ENCODE measurements around the gene FBXL7. TPM values are rescaled to one million over a fixed set of nuclear protein-coding genes. Genes with fewer than 3 reads are reported as not detected.

FBXL7 gene
- total RNA-seq, 2 experiments from 2014 or later: not detected

GRCh38 chr5:15627647-15628046 lies 127.7 kb downstream of the FBXL7 start:
- no peaks in the 10 kb centered on the region for H3K27me3 ChIP-seq (ENCODE audit: control insufficient read depth in 1 of 2, insufficient read depth in 2 of 2, low read length in 2 of 2)
- H3K36me3 ChIP-seq (ENCODE audit: insufficient read depth, low read length): no peaks in the 10 kb centered on the region
- ChIA-PET POLR2A (no interaction called here), CTCF (no interaction called here)
- H3K4me3 ChIP-seq (ENCODE audit: low read length): no peak overlapping the region
- no peaks in the 10 kb centered on the region for H3K4me1 Mint-ChIP-seq (ENCODE audit: low read depth)
- H3K4me1 ChIP-seq (ENCODE audit: insufficient read depth, low read length): no peaks in the 10 kb centered on the region
- intact Hi-C loops (cut with DNase I, micrococcal nuclease): no loop called here
- no peak overlapping the region for H3K4me3 Mint-ChIP-seq
- peaks cover 5% of the 10 kb centered on the region for H3K9me3 Mint-ChIP-seq
- no peaks in the 10 kb centered on the region for H3K27me3 Mint-ChIP-seq
- H3K27ac Mint-ChIP-seq: no peak overlapping the region
- TF ChIP-seq, protein P1, sequence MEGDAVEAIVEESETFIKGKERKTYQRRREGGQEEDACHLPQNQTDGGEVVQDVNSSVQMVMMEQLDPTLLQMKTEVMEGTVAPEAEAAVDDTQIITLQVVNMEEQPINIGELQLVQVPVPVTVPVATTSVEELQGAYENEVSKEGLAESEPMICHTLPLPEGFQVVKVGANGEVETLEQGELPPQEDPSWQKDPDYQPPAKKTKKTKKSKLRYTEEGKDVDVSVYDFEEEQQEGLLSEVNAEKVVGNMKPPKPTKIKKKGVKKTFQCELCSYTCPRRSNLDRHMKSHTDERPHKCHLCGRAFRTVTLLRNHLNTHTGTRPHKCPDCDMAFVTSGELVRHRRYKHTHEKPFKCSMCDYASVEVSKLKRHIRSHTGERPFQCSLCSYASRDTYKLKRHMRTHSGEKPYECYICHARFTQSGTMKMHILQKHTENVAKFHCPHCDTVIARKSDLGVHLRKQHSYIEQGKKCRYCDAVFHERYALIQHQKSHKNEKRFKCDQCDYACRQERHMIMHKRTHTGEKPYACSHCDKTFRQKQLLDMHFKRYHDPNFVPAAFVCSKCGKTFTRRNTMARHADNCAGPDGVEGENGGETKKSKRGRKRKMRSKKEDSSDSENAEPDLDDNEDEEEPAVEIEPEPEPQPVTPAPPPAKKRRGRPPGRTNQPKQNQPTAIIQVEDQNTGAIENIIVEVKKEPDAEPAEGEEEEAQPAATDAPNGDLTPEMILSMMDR (IDR thresholded peaks at IDR 0.05): no peak
- H3K9me3 ChIP-seq (ENCODE audit: control insufficient read depth in 1 of 2, insufficient read depth in 1 of 2, low read length in 2 of 2): no peaks in the 10 kb centered on the region
- no peaks in the 10 kb centered on the region for H3K36me3 Mint-ChIP-seq (ENCODE audit: low read depth)
- no peak for ATAC-seq (ENCODE audit: poor library complexity)
- no peak overlapping the region for H3K27ac ChIP-seq (ENCODE audit: low read depth in 1 of 2, low read length in 2 of 2)
- DNase-seq: no peak

DNA sequence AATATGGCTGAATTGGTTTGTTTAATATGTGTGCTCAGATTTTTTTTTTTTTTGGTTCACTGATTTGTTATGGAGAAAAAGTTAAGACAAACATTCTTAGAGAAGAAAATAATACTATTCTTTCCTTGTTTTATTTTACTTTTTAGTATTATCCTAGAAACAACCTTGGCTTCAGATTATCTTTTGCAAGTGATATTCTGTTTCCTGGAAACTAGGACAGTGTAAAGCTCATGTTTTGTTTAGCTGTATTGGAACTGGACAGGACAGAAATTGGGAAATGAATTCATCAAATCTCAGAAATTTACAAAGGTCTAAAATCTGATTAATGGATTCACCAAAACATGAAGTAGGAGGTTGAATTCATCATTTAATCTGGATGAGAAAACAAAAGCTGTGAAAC lies 130.5 kb downstream of the FBXL7 start:
- intact Hi-C loops (cut with DNase I, micrococcal nuclease): no loop called here
- Mint-ChIP-seq H3K4me1 (ENCODE audit: low read depth) (no peaks in the 10 kb centered on the region), H3K27me3 (no peaks in the 10 kb centered on the region), H3K9me3 (no peaks in the 10 kb centered on the region), H3K27ac (no peak overlapping the region), H3K4me3 (no peak overlapping the region), H3K36me3 (ENCODE audit: low read depth) (no peaks in the 10 kb centered on the region)
- Histone ChIP-seq H3K36me3 (ENCODE audit: insufficient read depth, low read length) (no peaks in the 10 kb centered on the region), H3K4me1 (ENCODE audit: insufficient read depth, low read length) (no peaks in the 10 kb centered on the region), H3K9me3 (ENCODE audit: control insufficient read depth in 1 of 2, insufficient read depth in 1 of 2, low read length in 2 of 2) (peaks cover 0 to 4% of the 10 kb centered on the region in 2 experiments), H3K27ac (ENCODE audit: low read depth in 1 of 2, low read length in 2 of 2) (no peak overlapping the region), H3K4me3 (ENCODE audit: low read length) (no peak overlapping the region), H3K27me3 (ENCODE audit: control insufficient read depth in 1 of 2, insufficient read depth in 2 of 2, low read length in 2 of 2) (no peaks in the 10 kb centered on the region)
- ATAC-seq (ENCODE audit: poor library complexity) (no peak), DNase-seq (no peak)
- CTCF ChIA-PET: interaction anchor here (1.3 kb wide), 1 partner anchor 8 kb away, joined by 5 read pairs; no protein-coding TSS in a partner anchor
- POLR2A ChIA-PET: no interaction called here
- TF ChIP-seq, protein P1 (IDR thresholded peaks at IDR 0.05): no peak

DNA sequence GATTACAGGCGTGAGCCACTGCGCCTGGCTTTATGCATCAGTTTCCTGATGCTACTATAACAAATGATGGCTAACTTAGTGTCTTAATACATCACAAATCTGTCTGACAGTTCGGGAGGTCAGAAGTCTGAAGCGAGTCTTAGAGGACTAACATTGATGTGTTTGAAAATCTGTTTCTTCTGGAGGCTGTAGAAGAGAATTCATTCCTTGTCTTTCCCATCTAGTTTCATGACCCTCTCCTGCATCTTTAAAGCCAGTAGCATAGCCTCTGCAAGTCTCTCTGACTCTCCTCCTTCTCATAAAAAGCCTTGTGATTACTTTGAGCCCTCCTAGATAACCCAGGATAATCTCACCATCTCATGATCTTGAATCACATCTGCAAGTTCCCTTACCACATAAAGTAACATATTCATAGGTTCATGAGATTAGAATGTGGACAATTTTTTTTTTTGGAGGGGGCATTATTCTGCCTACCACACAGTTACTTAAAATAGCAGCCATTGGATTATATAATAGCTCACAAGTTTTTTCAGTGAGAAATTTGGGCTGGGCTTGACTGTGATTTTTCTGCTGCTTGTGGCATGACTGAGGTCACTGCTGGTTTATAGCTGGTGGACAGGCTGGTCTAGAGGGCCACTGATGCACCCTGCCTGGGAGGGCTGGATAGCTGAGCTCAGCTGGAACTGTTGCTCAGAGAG lies 134.8 kb downstream of the FBXL7 start:
- H3K9me3 Mint-ChIP-seq: no peaks in the 10 kb centered on the region
- Histone ChIP-seq H3K4me3 (ENCODE audit: low read length) (no peak overlapping the region), H3K27me3 (ENCODE audit: control insufficient read depth in 1 of 2, insufficient read depth in 2 of 2, low read length in 2 of 2) (no peaks in the 10 kb centered on the region), H3K27ac (ENCODE audit: low read depth in 1 of 2, low read length in 2 of 2) (no peak overlapping the region), H3K36me3 (ENCODE audit: insufficient read depth, low read length) (no peaks in the 10 kb centered on the region), H3K4me1 (ENCODE audit: insufficient read depth, low read length) (no peaks in the 10 kb centered on the region), H3K9me3 (ENCODE audit: control insufficient read depth in 1 of 2, insufficient read depth in 1 of 2, low read length in 2 of 2) (peaks cover 0 to 4% of the 10 kb centered on the region in 2 experiments)
- TF ChIP-seq, protein P1 (IDR thresholded peaks at IDR 0.05): no peak
- no peak overlapping the region for H3K27ac Mint-ChIP-seq
- CTCF ChIA-PET: no interaction called here
- DNase-seq (no peak), ATAC-seq (ENCODE audit: poor library complexity) (no peak)
- POLR2A ChIA-PET: no interaction called here
- no peaks in the 10 kb centered on the region for H3K4me1 Mint-ChIP-seq (ENCODE audit: low read depth)
- H3K27me3 Mint-ChIP-seq: no peaks in the 10 kb centered on the region
- H3K36me3 Mint-ChIP-seq (ENCODE audit: low read depth): no peaks in the 10 kb centered on the region
- no peak overlapping the region for H3K4me3 Mint-ChIP-seq
- intact Hi-C loops (cut with DNase I, micrococcal nuclease): no loop called here
